ENCODE measurements around the gene MEDAG.
"Not testable (repeated sequence)": the region's sequence is repeated elsewhere in the genome, so short reads cannot be mapped to it uniquely, and the experiment has no call there.

Gene MEDAG

DNA sequence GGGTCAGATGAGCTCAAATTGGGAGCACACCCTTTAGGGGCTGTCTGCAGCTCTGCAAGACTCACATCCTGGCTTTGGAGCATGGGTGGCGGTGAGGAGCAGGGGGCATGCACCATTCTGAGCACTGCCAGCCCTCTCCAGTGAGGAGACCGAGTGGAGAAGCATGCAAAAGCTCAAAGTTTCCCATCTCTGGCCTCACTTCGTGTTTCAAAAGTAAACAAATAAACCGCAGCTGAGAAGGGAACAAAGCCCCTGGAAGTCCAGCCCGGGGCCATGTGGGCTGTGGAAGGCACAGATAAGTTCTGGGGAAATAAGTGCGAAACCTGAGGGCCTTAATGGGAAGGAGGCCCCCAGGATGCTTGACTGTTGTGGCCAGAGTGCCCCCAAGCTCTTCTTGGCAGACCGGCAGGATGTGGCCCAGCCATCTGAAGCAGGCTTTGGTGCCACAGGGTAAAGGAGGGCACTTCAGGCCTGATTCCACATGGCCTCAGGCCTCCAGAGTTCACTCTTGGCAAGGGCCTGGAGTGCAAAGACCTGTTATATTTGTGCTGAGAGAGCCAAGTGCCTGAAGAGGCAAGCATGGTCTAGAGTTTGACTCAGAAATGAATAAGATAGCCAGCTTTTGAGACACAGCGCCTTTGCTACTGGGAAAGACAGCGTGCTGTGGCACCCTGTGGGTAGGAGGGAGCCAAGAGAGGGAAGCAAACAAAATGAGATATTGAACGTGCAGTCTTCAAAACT lies 1.2 kb downstream of the MEDAG start:
- no peak for DNase-seq (ENCODE audit: low read depth)

DNA sequence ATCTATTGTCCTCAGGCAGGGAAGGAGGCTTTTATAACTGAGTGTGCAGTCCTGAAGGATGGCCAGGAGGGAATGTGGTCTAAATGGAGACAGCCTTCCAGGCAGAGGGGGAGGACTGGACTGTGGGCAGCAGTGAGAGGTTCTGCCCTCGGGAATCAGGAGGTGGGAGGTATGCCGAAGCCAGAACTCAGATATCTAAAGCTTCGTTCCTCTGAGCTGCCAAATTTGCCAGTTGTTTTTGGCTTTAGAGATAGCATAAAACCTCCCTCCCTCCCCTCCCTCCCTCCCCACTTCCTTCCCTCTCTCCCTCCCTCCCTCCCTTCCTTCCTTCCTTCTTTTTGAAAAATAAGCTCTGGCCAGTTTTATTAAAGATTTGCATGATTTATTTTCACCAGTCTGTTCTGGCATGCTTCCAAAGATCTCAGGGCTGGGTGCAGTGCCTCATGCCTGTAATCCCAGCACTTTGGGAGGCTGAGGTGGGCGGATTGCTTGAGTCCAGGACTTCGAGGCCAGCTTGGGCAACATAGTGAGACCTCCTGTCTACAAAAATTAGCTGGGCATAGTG lies 2.4 kb downstream of the MEDAG start:
- DNase-seq (ENCODE audit: low read depth), result no peak

DNA sequence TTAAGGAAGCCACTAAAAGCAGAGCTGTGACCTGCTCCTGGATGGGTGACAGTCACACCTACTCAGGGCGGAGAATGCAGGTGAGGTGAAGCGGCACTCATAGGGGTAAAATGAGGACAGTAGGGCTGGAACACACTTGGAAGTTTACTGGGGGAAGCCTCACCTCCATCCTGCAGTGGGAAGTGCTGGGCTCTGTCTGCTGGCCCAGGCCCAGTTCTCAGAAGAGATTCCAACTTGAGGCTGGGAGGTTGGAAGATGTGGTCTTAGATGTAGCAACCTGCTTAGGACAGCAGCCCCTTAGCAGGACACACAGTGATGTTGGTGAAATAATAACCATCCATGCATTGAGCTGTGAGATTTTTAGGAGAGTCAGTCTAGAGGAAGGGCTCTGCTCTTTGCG lies 4.6 kb downstream of the MEDAG start:
- DNase-seq (ENCODE audit: low read depth), result no peak

DNA sequence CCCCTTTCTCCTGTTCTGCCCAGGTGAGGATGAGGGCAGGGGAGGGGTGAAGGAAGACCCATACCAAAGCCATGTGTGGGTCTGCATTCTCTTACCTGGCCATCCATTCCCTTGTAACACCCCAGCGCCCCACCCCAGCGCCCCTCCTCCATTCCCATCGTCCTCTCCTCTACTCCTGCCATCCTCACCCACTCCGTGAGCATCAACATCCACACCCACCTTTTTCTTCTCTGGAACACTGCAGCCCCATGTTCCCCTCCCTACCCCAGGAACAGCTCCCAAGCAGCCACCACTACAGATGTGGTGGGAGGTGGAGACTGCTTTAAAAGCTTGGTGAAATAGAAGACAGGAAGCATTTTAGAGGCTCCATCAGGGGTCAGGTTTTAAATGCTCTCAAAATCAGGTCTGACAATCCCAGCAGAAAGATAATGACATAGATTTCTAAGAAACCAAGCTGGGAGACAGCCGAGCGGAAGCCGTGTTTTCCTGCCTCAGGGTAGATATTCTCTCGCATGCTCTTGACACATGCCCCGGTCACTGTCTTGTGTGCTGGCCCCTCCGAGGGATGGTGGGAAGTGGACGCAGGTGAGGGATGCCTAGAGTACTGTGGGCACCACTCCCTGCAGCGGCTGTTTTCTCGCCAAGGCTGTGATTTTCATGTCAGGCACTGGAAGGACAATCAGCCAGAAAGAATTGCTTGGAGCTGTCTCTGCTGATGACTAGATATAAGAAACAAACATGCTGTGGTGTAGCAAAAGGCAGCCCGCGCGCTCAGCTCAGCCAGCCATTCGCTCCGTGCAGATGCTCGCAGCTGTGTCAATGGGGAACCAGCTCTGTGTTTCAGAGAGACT lies 9.8 kb downstream of the MEDAG start:
- no peak for DNase-seq (ENCODE audit: low read depth)

DNA sequence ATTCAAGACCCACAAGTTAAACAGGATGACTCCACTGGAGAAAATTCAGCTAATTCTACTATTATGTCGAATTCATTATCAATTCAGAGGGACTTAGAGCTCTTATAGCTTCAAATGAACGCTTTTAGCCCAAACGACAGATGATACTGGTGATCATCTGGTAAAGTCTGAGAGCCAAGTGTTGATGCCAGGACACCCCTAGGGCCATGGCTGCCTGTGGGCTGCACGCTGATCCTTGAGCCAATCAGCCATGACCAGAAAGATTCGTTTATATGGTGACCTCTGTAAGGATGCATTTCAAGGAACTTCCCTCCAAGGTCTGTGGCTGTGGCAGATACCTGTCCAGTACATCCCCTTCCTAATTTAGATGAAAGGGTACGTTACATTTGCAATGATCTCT lies 10.9 kb downstream of the MEDAG start:
- no peak for DNase-seq (ENCODE audit: low read depth)

DNA sequence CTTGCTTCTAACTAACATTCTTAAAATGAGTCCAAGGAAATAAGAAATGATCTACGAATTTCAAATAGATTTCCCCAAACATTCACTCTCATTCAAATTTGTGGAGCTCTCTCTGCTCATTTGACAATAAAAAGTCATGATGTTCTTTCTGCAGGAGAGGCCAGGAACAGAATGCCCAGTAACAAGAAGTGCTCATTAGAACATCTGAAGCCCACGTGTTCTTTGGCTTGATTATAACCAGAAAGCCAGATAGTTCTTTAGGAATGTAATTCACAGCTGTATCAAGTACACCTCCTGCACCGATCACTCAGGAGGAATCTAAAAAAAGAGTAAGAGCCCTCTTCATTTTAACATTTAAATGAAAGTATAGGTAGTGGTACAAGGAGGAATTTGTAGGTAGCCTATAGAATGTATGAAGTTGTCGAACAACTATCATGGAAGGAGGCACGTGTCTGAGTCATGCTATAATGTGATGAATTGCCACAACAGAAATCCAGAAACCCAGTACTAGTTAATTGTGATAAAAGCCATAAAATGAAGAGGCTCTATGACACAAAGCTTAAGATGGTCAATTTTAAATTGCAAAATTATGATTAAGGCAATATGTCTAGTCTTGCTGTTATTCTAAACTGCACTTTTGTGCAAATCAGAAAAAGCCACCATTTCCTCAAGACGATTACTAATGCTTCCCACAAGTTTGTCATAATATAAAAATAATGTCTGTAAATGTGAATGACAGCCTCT lies 12.8 kb downstream of the MEDAG start:
- no peak for DNase-seq (ENCODE audit: low read depth)

DNA sequence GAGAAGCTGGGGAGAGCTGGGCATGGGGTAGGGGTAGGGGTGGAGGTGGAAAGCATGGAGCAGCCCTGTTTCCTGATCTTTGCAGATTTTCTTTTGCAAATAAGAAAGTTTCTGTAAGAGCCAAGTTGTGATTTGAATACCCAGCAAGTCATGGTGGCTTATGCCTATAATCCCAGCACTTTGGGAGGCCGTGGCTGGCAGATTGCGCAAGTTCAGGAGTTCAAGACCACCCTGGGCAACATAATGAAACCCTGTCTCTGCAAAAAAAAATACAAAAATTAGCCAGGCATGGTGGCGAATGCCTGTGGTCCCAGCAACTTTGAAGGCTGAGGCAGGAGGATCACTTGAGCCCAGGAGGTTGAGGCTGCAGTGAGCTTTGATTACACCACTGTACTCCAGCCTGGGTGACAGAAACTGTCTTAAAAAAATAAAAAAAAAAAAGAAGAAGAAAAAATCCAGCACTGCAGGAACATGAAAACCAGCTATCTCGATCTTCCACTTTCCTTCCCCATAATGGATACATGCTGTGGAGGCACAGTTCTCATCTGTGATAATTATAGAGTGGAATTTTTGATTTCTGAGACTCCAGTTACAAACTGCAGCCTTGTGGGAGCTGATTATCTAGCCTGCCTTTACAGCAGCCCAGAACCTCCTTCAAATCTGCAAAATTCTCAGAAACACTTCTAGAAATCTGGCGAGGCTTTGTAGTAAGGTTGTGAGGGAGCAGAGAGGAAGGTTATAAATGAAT lies 14.3 kb downstream of the MEDAG start:
- no peak for DNase-seq (ENCODE audit: low read depth)

DNA sequence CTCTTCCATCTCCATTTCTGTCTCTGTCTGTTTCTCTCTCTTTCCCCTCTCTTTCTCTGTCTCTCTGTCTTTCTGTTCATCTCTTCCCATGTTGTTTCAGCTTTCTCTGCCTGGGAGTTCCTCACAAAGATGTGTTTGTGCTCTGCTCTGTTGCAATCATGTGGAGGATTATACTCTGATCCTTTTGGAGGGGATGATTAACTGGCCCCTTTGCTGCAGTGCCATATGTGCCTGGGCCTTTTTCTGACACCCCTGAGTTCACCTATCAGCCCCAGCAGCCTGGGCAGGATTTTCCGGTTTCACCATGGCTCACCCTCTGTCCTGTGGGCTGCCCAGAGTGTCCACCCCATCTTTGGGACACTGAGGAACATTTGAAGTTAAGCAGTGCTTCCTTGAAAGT lies 17.3 kb downstream of the MEDAG start:
- DNase-seq (ENCODE audit: low read depth), result no peak

DNA sequence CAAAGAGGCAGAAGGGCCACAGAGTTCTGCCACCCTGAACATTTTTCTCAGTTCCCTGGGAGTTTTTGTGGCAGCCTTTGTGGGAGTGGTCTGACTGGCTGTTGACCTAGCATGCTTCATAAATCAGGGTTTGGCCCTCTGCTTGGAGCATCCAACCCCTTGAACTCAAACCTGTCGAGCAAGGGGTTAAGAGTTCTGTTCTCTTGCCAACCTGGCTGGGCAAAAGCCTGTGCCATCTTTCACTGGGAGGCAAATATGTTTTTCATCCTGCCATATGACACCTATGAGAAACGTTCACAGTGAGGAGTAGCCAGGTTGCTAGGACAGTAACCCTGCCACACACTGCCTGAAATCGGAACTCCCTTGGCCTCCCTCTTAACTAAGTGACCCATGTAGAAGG lies 18.6 kb downstream of the MEDAG start:
- DNase-seq (ENCODE audit: low read depth), result no peak

DNA sequence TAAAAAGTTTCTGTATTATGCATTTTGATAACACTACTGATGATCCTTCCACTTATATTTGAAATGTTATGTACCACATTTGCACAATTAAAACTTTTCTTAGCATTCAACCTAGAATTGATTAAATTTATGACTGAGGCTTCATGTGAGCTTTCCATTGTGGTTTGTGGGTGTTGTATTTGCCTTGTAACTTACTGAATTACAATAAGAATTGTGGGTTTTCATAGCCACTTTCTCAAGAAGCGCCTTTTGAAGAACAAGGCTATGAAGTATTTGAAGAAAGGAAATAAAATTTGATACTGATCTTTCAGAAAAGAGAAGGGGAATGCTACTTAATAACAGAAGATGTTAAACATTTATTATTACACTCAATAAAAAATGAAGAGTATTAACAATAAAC lies 19.4 kb downstream of the MEDAG start:
- no peak for DNase-seq (ENCODE audit: low read depth)

DNA sequence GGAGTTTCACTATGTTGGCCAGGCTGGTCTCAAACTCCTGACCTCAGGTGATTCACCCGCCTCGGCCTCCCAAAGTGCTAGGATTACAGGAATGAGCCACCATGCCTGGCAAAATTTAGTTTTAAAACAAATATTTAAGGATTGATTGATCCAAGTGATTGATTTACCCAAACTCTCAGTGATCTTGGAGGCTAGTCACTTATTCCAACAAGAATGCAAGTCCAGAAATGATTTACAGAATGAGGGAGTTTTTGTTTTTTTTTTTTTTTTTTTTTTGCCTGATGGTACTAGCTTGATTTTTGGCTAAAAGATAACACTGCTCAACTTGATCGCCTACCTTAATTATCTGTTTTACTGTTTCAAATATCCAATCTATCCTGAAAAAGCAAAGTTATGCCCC lies 20.7 kb downstream of the MEDAG start:
- DNase-seq (ENCODE audit: low read depth), result no peak

DNA sequence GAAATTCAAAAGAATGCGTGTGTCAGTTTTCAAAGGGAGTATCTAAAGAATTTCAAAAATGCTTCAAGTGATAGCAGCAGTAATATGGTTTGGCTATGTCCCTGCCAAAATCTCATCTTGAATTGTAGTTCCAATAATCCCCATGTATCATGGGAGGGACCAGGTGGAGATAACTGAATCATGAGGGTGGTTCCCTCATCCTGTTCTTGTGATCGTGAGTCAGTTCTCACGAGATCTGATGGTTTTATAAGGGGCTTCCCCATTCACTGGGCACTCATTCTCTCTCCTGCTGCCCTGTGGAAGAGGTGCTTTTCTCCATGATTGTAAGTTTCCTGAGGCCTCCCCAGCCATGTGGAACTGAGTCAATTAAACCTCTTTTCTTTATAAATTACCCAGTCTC lies 21.1 kb downstream of the MEDAG start:
- DNase-seq (ENCODE audit: low read depth), result not testable (repeated sequence)

DNA sequence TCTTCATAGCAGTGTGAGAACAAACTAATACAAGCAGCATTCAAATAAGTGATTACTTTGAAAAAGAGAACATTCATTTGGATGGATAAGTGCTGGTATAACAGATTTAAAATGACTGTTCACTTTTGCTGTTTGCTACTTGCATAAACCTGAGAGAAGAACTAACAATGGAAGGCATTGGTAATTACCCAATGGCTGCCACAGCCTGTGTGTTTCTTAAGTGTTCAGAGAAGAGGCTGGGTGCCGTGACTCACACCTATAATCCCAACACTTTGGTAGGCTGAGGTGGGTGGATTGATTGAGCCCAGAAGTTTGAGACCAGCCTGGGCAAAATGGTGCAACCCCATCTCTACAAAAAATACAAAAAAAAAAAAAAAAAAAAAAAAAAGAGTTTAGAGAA lies 21.5 kb downstream of the MEDAG start:
- DNase-seq (ENCODE audit: low read depth), result no peak

DNA sequence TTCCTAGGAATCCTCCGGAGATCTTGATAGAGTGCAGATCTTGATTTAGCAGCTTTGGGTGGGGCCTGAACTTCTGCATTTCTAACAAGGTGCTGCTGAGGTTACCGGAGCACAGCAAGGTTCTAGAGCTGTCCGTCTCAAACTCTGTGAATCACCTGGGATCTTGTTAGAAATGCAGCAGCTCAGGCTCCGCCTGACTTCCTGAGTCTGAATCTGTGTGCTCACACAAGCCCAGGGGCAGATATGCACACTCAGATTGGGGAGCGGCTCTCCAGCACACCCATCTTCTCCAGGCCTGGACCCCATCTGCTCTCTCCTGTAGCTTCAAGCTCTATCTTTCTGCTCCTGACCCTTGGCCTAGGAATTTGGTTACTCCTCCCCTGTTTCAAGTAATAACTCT lies 22.9 kb downstream of the MEDAG start:
- DNase-seq (ENCODE audit: low read depth), result no peak

DNA sequence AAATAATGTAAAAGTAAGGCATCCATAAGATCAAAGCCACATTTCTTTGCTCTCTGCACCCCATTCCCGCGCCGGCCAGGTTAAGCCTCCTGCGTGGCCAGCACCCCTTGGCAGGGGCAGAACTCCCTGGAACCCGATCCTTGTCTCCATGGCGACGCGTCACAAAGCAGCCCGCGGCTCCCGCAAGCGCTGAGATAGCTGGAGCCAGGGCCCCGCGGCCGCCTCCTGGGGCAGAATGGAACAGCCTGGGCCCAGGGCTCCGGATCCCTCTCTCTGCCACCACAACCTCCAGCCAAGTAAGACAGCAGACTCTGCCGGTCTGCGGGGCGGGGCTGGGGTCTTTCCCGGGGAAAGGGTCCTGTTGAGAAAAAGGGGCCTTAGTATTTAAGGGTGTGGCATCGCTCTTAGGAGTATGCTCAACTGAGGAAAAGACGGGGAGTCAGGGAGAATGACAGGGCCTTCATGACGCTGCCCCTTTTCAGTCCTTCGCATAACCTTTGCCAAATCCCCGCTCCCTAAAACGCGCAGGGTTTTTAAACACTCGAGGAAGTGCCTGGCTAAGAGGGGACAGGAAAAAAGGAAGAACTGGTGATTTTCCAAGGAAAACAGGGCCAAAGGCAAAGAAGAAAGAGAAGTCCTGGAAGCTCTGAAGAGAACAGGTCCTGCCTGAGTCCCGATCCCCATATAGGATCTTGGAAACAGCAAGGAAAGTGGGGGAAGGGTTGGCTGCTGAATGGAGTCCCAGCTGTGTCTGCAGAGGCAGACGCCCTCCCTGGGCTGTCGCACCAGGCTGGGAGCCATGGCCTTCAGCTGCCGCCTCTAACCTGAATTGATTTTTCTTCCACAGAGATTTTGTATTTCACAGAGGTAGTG lies 26.6 kb downstream of the MEDAG start, which contains the start of gene TEX26:
TEX26 (plus strand) TSS at position 176 of the 873 bp plus-strand sequence; CDS start at position 236, 60 bp downstream.
- DNase-seq (ENCODE audit: low read depth), result no peak

DNA sequence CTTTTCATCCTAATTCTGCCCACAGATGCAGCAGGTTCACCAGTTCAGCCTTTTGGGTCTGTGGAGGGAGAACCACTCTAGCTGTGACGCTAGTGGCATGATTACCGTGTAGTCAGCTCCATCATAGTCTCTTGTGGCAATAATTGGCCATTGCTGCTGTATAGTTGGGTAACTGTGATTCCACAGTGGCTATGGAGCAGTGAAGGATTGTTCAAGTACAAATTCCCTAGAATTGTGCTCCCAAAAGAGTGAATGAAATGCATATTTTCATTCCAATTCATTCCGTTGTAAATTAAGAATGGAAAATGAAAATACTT lies 27.2 kb downstream of the MEDAG start:
- DNase-seq (ENCODE audit: low read depth), result no peak

DNA sequence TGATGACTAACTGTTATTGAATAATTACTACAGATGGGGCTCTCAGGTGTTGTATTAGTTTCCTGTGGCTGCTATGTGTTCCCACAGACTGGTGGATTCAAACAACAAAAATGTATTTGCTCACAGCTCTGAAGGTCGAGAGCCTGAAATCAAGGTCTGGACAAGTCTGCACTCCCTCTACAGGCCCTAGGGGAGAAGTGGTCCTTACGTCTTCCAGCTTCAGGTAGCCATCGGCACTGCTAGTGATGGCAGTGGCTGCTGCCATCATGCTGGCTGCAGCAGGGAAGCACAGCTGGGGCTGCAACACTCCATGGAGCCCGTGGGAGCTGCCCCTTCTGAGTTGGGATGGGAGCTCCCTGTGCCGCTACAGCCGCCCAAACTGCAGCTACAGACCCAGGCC lies 28.3 kb downstream of the MEDAG start:
- DNase-seq (ENCODE audit: low read depth), result no peak

DNA sequence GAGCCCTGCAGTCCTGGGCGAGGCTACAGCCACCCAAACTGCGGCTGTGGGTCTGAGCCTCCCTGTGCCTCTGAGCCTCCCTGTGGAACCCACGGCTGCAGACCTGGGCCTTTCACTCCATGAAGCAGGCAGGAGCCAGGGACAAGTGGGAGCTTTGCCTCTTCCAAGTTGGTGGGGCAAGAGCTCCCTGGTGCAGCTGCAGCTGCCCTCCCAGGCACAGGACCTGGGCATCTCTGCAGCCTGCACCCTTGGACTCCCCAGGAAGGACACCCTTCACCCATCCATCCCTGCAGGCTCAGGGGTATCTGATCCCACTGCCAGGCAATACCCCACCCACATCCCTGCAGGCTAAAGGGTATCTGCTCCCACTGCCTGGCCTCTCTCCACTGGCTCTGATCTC lies 28.7 kb downstream of the MEDAG start:
- DNase-seq (ENCODE audit: low read depth), result no peak

DNA sequence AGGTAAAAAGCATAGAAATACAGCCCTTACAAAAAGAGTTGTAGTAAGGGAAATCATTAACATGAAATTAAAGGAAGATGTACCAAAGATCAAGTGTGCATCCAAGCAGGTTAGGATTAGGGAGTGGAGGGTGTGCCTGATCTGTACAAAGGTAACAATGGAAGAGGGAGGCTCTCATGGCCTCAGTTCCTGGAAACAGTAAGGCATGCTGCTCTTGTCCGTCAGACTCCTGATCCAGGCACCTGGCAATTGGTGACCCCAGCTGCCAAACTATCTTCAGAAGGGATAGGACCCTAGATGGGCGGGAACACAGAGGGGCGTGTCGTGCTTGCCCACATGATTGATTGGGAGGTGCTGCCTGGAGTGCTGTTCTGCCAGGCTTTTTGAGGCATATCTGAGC lies 30.9 kb downstream of the MEDAG start:
- DNase-seq (ENCODE audit: low read depth), result no peak

DNA sequence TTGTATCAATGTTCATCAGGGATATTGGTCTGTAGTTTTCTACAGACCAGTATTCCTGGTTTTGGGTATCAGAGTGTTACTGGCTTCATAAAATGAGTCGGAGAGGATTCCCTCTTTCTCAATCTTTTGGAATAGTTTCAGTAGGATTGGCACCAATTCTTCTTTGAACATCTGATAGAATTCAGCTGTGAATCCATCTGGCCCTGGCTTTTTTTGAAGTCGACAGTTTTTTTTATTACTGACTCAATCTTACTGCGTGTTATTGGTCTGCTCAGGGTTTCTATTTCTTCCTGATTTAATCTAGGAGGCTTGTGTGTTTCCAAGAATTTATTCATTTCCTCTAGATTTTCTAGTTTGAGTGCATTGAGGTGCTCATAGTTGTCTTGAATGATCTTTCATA lies 37.8 kb downstream of the MEDAG start:
- no peak for DNase-seq (ENCODE audit: low read depth)

Data from activated T-helper 9 cell treated with anti-CD3 and anti-CD28 coated beads, Interleukin-2, amount 50 U/mL, for 16 hours (primary cell).